Lower leg skin (tissue), 3 donors: ENCODE results near the gene AIRE.

Experiments used
- POLR2A ChIP-seq, 2 donors: fragments of 450-650 bp; IDR thresholded peaks; one replicate each; pipeline ENCODE4 v1.6.1; 2016 to 2017; ENCODE audit warnings: antibody characterized with exemption in 2 of 2, mild to moderate bottlenecking in 1 of 2, moderate library complexity in 1 of 2
- TF ChIP-seq, protein P1 (sequence below), 3 donors: fragments of 450-650 bp; IDR thresholded peaks; one replicate each; pipeline ENCODE4 v1.5.1; 2016; ENCODE audit warnings: antibody characterized with exemption in 3 of 3, mild to moderate bottlenecking in 3 of 3, moderate library complexity in 2 of 3

DNA sequence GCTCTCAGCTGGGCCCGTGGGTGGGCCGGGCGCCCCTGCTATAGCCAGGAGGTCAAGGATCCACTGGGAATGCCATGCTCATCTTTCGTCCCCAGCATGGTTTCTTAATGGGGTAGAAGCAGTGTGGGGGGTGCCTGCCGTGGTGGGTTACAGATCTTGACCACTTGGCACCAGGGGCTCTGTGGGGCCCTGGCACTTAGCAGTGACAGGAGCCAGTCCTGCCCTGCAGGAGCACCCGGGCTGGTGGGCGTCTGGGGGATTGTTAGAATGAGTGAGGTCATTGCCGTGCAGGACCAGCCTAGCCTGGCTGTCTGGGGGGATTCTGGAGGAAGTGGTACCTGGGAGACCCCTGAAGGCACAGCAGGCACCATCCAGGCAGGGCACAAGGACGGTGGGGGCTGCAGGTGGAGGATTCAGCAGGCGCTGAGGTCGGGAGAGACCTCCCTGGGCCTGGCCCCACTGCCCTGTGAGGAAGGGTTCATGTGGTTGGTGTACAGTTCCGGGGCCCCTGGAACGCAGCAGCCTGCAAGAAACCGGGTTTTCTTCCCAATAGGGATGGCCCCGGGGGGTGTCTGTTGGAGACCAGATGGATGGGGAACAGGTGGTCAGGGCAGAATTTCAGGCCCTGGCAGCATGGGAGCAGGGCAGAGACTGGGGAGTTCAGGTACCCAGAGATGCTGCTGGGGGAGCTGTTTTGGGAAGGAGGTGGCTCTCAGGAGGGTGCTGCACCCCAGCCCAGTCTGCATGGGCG lies 4.8 kb downstream of the AIRE start:
- TF ChIP-seq POLR2A (IDR thresholded peaks at IDR 0.05), result no peak
- TF ChIP-seq, protein P1, sequence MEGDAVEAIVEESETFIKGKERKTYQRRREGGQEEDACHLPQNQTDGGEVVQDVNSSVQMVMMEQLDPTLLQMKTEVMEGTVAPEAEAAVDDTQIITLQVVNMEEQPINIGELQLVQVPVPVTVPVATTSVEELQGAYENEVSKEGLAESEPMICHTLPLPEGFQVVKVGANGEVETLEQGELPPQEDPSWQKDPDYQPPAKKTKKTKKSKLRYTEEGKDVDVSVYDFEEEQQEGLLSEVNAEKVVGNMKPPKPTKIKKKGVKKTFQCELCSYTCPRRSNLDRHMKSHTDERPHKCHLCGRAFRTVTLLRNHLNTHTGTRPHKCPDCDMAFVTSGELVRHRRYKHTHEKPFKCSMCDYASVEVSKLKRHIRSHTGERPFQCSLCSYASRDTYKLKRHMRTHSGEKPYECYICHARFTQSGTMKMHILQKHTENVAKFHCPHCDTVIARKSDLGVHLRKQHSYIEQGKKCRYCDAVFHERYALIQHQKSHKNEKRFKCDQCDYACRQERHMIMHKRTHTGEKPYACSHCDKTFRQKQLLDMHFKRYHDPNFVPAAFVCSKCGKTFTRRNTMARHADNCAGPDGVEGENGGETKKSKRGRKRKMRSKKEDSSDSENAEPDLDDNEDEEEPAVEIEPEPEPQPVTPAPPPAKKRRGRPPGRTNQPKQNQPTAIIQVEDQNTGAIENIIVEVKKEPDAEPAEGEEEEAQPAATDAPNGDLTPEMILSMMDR (IDR thresholded peaks at IDR 0.05), result no peak
